Kidney capillary endothelial cell (primary cell): ENCODE measurements around the gene SPSB1.
"Not testable (repeated sequence)": the region's sequence is repeated elsewhere in the genome, so short reads cannot be mapped to it uniquely, and the experiment has no call there.

Experiments
- DNase-seq: peaks from one replicate; pipeline ENCODE4 v3.0.0-alpha.2; 2018; ENCODE audit warnings: low spot score

SPSB1 gene

DNA sequence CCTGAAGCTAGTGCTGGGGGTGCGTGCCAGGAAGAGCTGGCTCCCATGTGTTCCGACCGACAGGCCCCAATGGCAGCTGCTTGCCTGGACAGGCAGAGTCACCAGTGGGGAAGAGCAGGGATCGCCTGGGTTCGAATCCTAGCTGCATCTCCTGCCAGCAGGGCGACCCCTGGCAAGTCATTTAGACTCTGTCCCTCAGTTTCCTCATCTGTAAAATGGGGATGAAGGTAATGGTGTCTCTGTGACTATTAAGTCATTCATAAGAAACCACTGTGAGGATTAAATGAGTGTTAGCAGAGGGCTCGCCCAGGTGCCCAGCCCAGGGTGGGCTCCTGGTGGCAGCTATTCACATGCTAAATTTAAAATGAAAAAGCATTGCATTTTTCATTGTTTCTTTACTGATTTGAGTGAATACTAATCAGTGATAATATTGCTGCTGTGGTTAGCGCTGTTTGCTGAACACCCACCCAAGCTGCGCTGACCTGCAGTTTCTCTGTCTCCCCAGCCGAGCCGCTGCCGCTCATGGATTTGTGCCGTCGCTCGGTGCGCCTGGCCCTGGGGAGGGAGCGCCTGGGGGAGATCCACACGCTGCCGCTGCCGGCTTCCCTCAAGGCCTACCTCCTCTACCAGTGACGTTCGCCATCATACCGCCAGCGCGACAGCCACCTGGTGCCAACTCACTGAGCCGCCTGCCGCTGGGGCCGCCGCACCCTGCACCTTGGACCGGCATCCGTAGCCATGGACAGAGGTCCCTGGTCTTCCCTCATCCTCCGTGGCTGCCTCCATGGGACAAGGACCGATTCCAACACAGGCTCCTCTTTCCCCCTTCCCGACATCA lies 74.5 kb downstream of the SPSB1 start:
- DNase-seq = no peak

DNA sequence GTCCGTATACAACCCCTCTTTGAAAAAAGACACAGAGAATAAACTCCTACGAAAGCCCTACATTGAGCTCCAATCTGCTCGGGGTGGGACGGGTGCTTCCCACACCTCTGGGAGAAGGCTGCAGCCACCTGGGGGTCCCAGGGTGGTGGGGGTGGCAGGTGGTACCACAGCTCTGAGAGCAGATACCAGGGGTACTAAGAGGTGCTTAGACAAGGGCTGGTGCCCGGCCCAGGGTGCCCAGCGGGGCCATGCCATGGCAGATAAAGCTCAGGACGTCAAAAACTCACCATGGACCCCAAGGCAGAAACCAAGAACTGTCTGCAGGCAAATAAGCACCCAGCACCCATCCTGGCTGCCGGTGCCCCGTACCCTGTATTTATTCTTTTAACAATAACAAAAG lies 75.1 kb downstream of the SPSB1 start:
- no peak for DNase-seq

- DNase-seq = no peak
Observed at GRCh38 chr1:9368356-9368755, 75.7 kb downstream of the SPSB1 start.

GRCh38 chr1:9369964-9370788 lies 77.5 kb downstream of the SPSB1 start:
- no peak for DNase-seq

DNA sequence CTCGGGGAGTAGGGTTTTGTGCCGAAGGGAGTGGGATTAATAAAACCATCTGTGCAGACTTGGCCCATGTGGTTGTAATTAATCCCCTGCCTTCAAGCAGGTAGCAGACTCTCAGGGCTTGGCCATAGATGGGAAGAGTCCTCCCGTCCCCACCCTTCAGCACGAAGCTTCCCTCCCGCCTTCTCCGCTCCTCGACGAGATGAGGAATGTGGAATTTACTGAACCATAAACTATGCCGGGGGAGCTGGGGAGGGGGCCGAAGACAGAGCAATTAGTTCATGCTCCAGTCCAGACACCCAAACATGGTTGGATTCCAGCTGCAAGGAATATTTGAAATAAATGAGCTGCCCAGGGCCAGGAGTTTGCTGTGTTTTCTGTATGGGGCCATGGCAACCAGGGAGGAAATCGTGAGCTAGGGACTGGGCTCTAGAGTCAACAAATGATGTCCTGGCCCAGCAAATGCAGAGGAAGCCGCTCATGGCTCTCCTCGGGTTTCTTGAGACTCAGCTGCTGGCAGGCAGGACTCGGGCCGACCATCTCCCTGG lies 78.8 kb downstream of the SPSB1 start:
- no peak for DNase-seq

DNA sequence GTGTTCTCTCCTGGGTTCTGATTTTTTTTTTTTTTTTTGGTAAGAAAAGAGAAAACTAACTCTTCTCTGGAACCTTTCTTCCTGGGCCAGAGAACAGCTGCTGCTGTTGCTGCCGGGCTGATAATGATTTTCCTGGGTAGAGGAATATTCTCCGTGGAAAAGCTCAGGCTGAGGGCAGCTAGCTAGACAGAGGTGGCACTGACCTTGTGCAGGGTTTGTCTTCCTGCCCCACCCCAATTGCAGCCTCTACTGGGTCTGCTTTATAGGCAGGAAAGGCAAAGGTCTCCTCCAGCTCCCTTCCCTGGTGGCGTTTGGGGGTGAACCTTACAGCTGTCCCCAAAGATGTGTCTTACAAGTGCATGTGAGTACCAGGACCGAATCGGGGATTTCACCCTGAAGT lies 79.3 kb downstream of the SPSB1 start:
- no peak for DNase-seq

- no peak for DNase-seq
Observed at GRCh38 chr1:9373619-9374018, 80.9 kb downstream of the SPSB1 start.

DNA sequence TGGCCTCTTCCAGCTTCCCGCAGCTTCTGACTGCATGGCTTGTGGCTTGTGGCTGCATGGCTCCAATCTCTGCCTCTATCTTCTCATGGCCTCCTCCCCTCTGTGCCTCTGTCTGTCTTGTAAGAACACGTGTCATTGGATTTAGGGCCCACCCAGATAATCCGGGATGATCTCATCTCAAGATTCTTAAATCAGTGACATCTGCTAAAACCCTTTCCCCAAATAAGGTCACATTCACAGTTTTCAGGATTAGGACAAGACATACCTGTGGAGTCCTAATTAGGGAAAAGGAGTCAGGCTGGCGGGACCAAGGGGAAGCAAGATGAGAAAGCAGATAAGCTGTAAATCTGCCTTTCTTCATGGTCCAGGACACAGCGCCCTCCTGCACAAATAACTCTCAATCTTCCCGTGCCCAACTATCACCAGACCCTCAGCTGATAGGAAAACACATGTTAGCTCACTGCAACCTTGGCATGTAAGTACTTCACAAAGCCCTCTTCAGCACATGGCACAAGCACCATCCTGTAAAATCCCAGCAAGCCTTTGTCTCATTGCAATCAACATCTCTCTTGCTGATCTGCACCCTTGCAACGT lies 82.2 kb downstream of the SPSB1 start:
- DNase-seq = no peak

DNA sequence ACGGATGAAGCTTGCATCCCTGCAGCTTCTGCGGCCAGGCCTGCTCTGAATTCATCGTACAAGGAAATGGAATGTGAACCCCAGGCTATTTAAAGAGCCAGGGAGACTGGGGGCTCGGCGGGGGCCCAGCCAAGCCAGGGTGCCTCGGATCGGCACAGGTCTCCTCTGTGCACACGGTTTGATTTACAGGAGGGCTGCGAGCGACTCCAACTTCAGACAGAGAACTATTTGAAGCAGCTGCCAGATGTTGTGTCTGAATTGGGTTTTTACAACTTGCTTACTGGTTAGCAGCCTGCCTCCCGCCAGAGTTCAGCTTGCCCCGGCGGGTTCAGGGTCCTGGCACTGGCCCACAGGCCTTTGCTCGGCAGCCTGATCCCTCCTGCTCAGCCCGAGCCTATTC lies 83.2 kb downstream of the SPSB1 start:
- no peak for DNase-seq

- DNase-seq = no peak
Observed at GRCh38 chr1:9376430-9376829, 83.7 kb downstream of the SPSB1 start.

DNA sequence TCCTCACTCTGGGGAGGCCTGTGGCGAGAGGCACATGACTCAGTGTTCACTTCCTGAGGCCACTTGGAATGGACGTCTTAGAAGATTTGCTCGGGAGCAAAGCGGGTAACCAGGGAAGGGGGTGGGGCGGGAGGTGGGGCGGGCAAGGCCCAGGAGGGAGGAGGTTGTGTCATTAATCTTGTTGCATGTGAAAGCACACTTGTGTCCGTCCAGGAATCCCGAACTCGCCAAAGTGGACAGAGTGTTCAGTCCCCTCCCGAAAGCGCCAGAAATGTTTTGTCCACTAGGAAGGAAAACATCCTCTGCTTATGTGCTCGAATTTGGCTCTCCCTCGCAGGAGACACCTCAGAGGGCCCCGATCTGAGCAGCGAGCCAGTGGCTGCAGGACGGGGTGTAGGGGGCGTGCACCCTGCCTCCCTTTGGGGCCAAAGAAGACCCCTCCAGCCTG lies 84.2 kb downstream of the SPSB1 start:
- no peak for DNase-seq

- DNase-seq = no peak
Observed at GRCh38 chr1:9378801-9379200, 86.1 kb downstream of the SPSB1 start.

DNA sequence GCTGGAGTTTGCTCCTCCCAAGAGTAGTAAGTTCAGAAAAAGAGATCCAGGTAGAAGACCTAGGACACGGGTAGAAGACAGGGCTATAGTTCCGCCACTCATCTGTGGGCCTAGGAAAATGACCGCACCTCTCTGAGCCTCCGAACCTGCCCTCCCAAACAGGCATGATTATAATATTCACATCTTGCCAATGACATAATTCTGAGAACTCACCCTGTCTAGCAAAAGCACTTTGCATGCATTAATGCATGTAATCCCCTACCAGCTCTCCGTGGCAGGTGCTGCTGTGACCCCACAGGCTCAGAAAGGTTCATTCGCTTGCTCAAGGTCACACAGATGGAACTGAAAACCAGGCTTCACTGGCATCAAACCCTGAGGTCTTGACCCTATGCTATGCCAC lies 88.0 kb downstream of the SPSB1 start:
- no peak for DNase-seq

DNA sequence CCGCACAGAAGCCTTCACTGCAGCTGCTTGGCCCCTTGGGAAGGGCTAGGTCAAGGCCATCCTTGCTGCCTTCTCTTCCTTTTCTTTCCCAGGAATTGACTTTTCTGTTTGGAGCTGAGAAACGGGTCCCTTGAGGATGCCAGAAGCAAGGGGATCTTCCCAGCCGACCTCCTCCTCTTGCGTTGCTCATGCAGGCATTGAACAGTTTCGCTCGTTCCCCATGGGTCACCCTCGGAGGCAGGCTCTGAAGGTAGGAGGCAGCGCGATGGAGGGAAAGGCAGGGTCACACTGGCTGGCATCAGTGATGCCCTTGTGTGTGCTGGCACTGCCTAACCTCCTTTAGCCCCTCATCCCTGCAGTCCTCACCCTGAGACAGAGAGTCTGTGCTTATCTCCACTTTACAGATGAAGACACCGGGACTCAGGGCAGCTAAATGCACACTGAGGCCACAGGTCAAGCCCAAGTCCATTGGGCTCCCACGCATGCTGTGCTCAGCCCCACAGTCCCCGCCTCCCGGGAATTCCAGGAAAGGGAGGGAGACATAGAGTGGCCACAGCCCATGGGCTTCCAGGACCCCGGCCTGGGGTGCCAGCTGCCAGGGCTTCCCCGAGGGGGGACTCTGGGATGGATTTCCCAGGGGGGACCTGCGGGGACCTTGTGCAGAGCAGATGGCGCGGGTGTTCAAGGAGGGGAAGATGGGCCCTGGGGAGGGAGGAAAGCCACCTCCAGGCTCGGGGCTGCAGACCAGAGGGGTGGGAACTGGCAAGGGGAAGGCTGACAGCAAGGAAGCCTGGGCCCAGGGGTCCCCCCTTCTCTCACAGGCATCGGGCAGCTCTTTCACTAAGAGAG lies 90.2 kb downstream of the SPSB1 start:
- no peak for DNase-seq

DNA sequence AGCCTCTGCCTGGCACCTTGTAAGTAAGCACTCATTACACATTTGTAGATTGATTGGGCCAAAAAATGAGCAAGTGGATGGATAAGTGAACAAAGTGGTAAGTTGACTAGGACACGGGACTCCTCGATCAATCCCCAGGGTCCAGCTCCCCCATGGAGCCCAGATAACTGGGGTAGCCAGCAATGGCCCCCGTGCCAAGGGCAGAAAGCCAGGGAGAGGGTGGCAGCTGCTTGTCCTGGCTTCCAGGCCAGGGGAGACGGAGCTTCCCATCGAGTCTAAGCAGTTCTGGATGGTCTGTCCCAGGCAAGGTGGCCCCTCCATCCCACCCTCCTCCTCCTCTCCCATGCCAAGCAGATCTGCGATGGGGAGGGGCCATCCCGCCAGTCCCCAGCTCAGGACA lies 91.4 kb downstream of the SPSB1 start:
- DNase-seq = no peak

- DNase-seq = no peak
Observed at GRCh38 chr1:9384751-9385245, 92.1 kb downstream of the SPSB1 start.

- not testable (repeated sequence) for DNase-seq
Observed at GRCh38 chr1:9385392-9385791, 92.7 kb downstream of the SPSB1 start.

- no peak for DNase-seq
Observed at GRCh38 chr1:9385801-9386573, 93.3 kb downstream of the SPSB1 start.

DNA sequence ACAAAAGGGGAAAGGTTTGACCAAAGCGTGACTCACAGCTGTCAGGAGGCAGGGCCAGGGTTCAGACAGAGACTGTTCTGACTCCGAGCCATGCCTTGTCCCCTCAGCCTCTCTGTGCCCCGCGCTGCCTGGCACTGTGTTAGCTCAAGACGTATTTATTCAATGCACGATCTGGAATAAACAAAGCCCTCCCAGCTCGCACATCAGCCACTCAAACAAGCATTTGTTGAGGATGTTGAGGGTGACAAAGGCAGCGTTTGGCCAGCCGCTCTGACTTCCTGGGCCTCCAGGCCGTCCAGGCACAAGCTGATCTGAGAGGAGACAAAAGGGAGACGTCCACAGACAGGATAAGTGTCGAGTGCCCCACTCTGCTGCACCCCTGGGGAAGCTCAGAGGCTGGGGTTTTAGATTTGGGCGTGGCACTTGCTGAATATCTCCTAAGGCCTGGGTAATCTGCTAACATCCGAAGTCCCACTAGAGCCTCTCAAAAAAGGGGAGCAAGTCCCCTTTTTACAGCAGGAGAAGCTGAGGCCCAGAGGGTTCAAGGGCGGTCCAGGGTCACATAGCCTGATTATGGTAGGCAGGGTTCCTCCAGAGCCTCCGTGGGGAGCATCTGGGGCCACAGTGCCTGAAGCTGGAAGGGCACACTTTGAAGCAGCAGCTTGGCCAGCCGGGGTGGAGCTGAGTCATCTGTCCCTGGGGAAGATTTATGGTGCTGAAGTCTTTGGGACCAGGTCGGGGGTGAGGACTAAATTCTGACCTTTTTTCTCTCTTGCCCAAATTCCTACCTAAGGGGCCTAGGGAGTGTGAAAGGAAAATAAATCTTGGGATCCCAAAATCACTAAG lies 95.9 kb downstream of the SPSB1 start:
- no peak for DNase-seq

DNA sequence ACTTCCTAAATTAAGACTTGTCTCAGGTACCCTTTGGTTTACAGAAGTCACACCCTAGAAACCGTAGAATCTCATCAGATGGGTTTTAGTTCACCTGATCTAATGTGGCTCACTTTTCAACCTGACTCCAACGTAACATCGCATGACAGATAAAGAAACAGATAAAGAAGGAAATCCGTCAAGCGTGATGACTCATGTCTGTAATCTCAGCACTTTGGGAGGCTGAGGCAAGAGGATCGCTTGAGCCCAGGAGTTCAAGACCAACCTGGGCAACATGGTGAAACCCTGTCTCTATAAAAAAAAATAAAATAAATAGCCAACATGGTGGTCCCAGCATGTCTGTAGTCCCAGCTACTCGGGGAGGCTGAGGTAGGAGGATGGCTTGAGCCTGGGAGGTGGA lies 97.3 kb downstream of the SPSB1 start:
- DNase-seq = no peak
